Endodermal cell (in vitro differentiated cells): ENCODE results near the gene CPNE2. TPM values are rescaled to one million over a fixed set of nuclear protein-coding genes. Genes with fewer than 3 reads are reported as not detected.

Source experiments
- DNase-seq: peaks from one replicate; pipeline ENCODE4 v3.0.0-alpha.2; 2017
- H3K27ac ChIP-seq: 2 replicates; pipeline ENCODE4 v1.5.1; 2013; ENCODE audit warnings: mild to moderate bottlenecking, low read depth, low read length, moderate library complexity
- H3K27me3 ChIP-seq: 2 replicates; pipeline ENCODE4 v1.6.1; 2013; ENCODE audit warnings: mild to moderate bottlenecking, low read length, moderate library complexity; ENCODE audit not compliant: insufficient read depth, control insufficient read depth, poor library complexity, severe bottlenecking
- H3K36me3 ChIP-seq: 2 replicates; pipeline ENCODE4 v1.7.0; 2013; ENCODE audit warnings: mild to moderate bottlenecking, low read length, moderate library complexity; ENCODE audit not compliant: control insufficient read depth, insufficient read depth
- H3K4me1 ChIP-seq: one replicate; pipeline ENCODE4 v1.7.0; 2013; ENCODE audit warnings: low read length; ENCODE audit not compliant: control insufficient read depth, insufficient read depth
- H3K4me3 ChIP-seq: 2 replicates; pipeline ENCODE4 v1.5.1; 2013; ENCODE audit warnings: mild to moderate bottlenecking, low read length, moderate library complexity
- H3K9ac ChIP-seq: 2 replicates; pipeline ENCODE4 v1.6.1; 2013; ENCODE audit warnings: mild to moderate bottlenecking, low read length, moderate library complexity; ENCODE audit not compliant: poor library complexity, severe bottlenecking; ENCODE audit errors: extremely low read depth
- H3K9me3 ChIP-seq: 2 replicates; pipeline ENCODE4 v1.6.1; 2013; ENCODE audit warnings: mild to moderate bottlenecking, low read length, moderate library complexity; ENCODE audit not compliant: control insufficient read depth
- H3K27ac Mint-ChIP-seq: 2 replicates; pipeline ENCODE4 v1.8.0; 2020; ENCODE audit warnings: mixed read lengths
- H3K27me3 Mint-ChIP-seq: 2 replicates; pipeline ENCODE4 v1.8.0; 2021; ENCODE audit warnings: mild to moderate bottlenecking, mixed read lengths; ENCODE audit not compliant: insufficient read depth
- H3K36me3 Mint-ChIP-seq: 2 replicates; pipeline ENCODE4 v1.8.0; 2020; ENCODE audit warnings: low read depth, mixed read lengths
- H3K4me1 Mint-ChIP-seq: 2 replicates; pipeline ENCODE4 v1.8.0; 2020; ENCODE audit warnings: mixed read lengths
- H3K4me3 Mint-ChIP-seq: 2 replicates; pipeline ENCODE4 v1.8.0; 2020; ENCODE audit warnings: mild to moderate bottlenecking, moderate library complexity, mixed read lengths
- H3K9me3 Mint-ChIP-seq: 2 replicates; pipeline ENCODE4 v1.8.0; 2020; ENCODE audit warnings: mild to moderate bottlenecking, mixed read lengths
- whole genome bisulfite sequencing, 2 experiments: methylation state at CpG; one replicate each; pipeline versions ENCODE4 v1.1.5 to v1.1.7; 2013; ENCODE audit warnings: missing lambda C conversion rate in 2 of 2, mixed read lengths in 1 of 2; ENCODE audit not compliant: insufficient coverage in 1 of 2, insufficient read length in 1 of 2; 5-methylcytosine and 5-hydroxymethylcytosine counted together
- total RNA-seq, 2 donors: library from RNA; stranded (reverse); fragmentation: NEBNext Ultra II Directional in 1 of 2; extraction: Animal tissue kit (Norgen Biotek cat#: 25700) in 1 of 2; gene quantifications; 2 replicates in 1 of 2; 3 replicates in 1 of 2; pipeline ENCODE4 v1.2.1, GENCODE V29; 2021
- TF ChIP-seq, protein P1 (sequence below): fragments of 200-600 bp; sonication (generic); conservative IDR thresholded peaks from 2 replicates; pipeline ENCODE4 v1.5.0; 2021; ENCODE audit warnings: antibody characterized with exemption, mild to moderate bottlenecking

CPNE2 gene
- total RNA-seq, 2 donors from 2014 or later, result 12.3 to 16.6 TPM

GRCh38 chr16:57157533-57157932 is 65.2 kb downstream of the CPNE2 start:
- no peaks in the 10 kb centered on the region for H3K27me3 ChIP-seq

GRCh38 chr16:57159447-57159846 is 67.1 kb downstream of the CPNE2 start:
- TF ChIP-seq, protein P1, sequence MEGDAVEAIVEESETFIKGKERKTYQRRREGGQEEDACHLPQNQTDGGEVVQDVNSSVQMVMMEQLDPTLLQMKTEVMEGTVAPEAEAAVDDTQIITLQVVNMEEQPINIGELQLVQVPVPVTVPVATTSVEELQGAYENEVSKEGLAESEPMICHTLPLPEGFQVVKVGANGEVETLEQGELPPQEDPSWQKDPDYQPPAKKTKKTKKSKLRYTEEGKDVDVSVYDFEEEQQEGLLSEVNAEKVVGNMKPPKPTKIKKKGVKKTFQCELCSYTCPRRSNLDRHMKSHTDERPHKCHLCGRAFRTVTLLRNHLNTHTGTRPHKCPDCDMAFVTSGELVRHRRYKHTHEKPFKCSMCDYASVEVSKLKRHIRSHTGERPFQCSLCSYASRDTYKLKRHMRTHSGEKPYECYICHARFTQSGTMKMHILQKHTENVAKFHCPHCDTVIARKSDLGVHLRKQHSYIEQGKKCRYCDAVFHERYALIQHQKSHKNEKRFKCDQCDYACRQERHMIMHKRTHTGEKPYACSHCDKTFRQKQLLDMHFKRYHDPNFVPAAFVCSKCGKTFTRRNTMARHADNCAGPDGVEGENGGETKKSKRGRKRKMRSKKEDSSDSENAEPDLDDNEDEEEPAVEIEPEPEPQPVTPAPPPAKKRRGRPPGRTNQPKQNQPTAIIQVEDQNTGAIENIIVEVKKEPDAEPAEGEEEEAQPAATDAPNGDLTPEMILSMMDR, result no peak
- Histone ChIP-seq H3K27me3 (no peaks in the 10 kb centered on the region), H3K27ac (no peak overlapping the region), H3K9me3 (no peaks in the 10 kb centered on the region), H3K4me1 (no peaks in the 10 kb centered on the region), H3K9ac (no peak overlapping the region), H3K36me3 (peaks cover 90% of the 10 kb centered on the region), H3K4me3 (no peak overlapping the region)
- 75 to 88% methylated on average over 3 to 4 of the region's 4 CpGs for WGBS, 2 experiments
- H3K36me3 Mint-ChIP-seq, result peaks cover 76% of the 10 kb centered on the region
- peaks cover 5% of the 10 kb centered on the region for H3K4me1 Mint-ChIP-seq
- H3K27me3 Mint-ChIP-seq, result no peaks in the 10 kb centered on the region
- no peak overlapping the region for H3K4me3 Mint-ChIP-seq
- DNase-seq, result peak; percentile 36
- H3K9me3 Mint-ChIP-seq, result no peaks in the 10 kb centered on the region
- no peak overlapping the region for H3K27ac Mint-ChIP-seq

More at GRCh38 chr16:57157533-57157932, 65.2 kb downstream of the CPNE2 start:
- Mint-ChIP-seq H3K36me3 (peaks cover 80% of the 10 kb centered on the region), H3K4me3 (no peak overlapping the region), H3K4me1 (peaks cover 20% of the 10 kb centered on the region), H3K27ac (no peak overlapping the region), H3K27me3 (no peaks in the 10 kb centered on the region), H3K9me3 (no peaks in the 10 kb centered on the region)
- H3K4me1 ChIP-seq, result peaks cover 5% of the 10 kb centered on the region
- H3K36me3 ChIP-seq, result peaks cover 91% of the 10 kb centered on the region
- no peak for DNase-seq
- WGBS, 2 experiments, result 100% methylated on average over 1 of the region's 1 CpG; no CpG with 5 or more reads in 1 of the 2 experiments
- no peak overlapping the region for H3K4me3 ChIP-seq
- H3K9ac ChIP-seq, result no peak overlapping the region
- no peaks in the 10 kb centered on the region for H3K9me3 ChIP-seq
- H3K27ac ChIP-seq, result no peak overlapping the region
- TF ChIP-seq, protein P1, result no peak

GRCh38 chr16:57163842-57164241 is 71.5 kb downstream of the CPNE2 start:
- H3K36me3 Mint-ChIP-seq, result peaks cover 71% of the 10 kb centered on the region
- no peak overlapping the region for H3K27ac Mint-ChIP-seq
- Histone ChIP-seq H3K27ac (no peak overlapping the region), H3K4me1 (no peaks in the 10 kb centered on the region), H3K4me3 (no peak overlapping the region), H3K27me3 (no peaks in the 10 kb centered on the region), H3K36me3 (peaks cover 72% of the 10 kb centered on the region), H3K9ac (no peak overlapping the region), H3K9me3 (no peaks in the 10 kb centered on the region)
- TF ChIP-seq, protein P1, result no peak
- no peaks in the 10 kb centered on the region for H3K27me3 Mint-ChIP-seq
- no peak overlapping the region for H3K4me3 Mint-ChIP-seq
- H3K4me1 Mint-ChIP-seq, result no peaks in the 10 kb centered on the region
- no peaks in the 10 kb centered on the region for H3K9me3 Mint-ChIP-seq
- DNase-seq, result no peak
- 85% methylated on average over 1 of the region's 1 CpG; no CpG with 5 or more reads in 1 of the 2 experiments for WGBS, 2 experiments
